Neural cell (in vitro differentiated cells): ENCODE results near the gene SHROOM2. TPM values are rescaled to one million over a fixed set of nuclear protein-coding genes. Genes with fewer than 3 reads are reported as not detected.

Experiments
- H2AFZ ChIP-seq: fragments of 200-600, 300-800 bp; sonication (generic), shearing (Covaris generic); 2 replicates; pipeline ENCODE4 v1.6.0; 2014; ENCODE audit warnings: low read depth, mild to moderate bottlenecking, antibody characterized with exemption, low read length, moderate library complexity
- H3F3A ChIP-seq: fragments of 200-600 bp; shearing (Covaris generic); 2 replicates; pipeline ENCODE4 v1.6.1; 2016; ENCODE audit warnings: mild to moderate bottlenecking, moderate library complexity, mixed read lengths, antibody characterized with exemption, low read length; ENCODE audit not compliant: insufficient read depth, poor library complexity, severe bottlenecking
- H3K27ac ChIP-seq: fragments of 200-600, 300-800 bp; sonication (generic), shearing (Covaris generic); 2 replicates; pipeline ENCODE4 v1.5.1; 2014; ENCODE audit warnings: mild to moderate bottlenecking, low read length, moderate library complexity
- H3K27me3 ChIP-seq: fragments of 300-800, 200-600 bp; sonication (generic), shearing (Covaris generic); 2 replicates; pipeline ENCODE4 v1.6.0; 2014; ENCODE audit warnings: mild to moderate bottlenecking, low read depth, low read length, moderate library complexity; ENCODE audit not compliant: insufficient read depth
- H3K36me3 ChIP-seq: fragments of 300-800, 200-600 bp; sonication (generic), shearing (Covaris generic); 2 replicates; pipeline ENCODE4 v1.5.1; 2014; ENCODE audit warnings: mild to moderate bottlenecking, antibody characterized with exemption, low read length, moderate library complexity; ENCODE audit not compliant: insufficient read depth
- H3K4me2 ChIP-seq: fragments of 300-800, 200-600 bp; sonication (generic), shearing (Covaris generic); 2 replicates; pipeline ENCODE4 v1.6.0; 2014; ENCODE audit warnings: mild to moderate bottlenecking, low read length
- H3K4me3 ChIP-seq: fragments of 300-800, 200-600 bp; sonication (generic), shearing (Covaris generic); 2 replicates; pipeline ENCODE4 v1.5.1; 2014; ENCODE audit warnings: mild to moderate bottlenecking, low read length, moderate library complexity
- H3K79me2 ChIP-seq: fragments of 200-600 bp; shearing (Covaris generic); replicated peaks from 2 replicates; pipeline ENCODE4 v1.6.0; 2014; ENCODE audit warnings: mild to moderate bottlenecking, low read length, moderate library complexity; ENCODE audit not compliant: insufficient read depth
- H3K9ac ChIP-seq: fragments of 300-800, 200-600 bp; sonication (generic), shearing (Covaris generic); 2 replicates; pipeline ENCODE4 v1.6.1; 2016; ENCODE audit warnings: mild to moderate bottlenecking, low read length, mixed read lengths
- H3K9me2 ChIP-seq: fragments of 200-600 bp; shearing (Covaris generic); 2 replicates; pipeline ENCODE4 v1.6.1; 2016; ENCODE audit warnings: mild to moderate bottlenecking, low read length, mixed read lengths; ENCODE audit not compliant: insufficient read depth
- H3K9me3 ChIP-seq: fragments of 200-600, 300-800 bp; sonication (generic), shearing (Covaris generic); 2 replicates; pipeline ENCODE4 v1.6.1; 2016; ENCODE audit warnings: mild to moderate bottlenecking, mixed run types, low read length, moderate library complexity, mixed read lengths
- H4K20me1 ChIP-seq: fragments of 200-600 bp; shearing (Covaris generic); 2 replicates; pipeline ENCODE4 v1.6.1; 2016; ENCODE audit warnings: mild to moderate bottlenecking, mixed run types; ENCODE audit not compliant: insufficient read depth
- EP300 ChIP-seq: fragments of 450-650 bp; conservative IDR thresholded peaks from 2 replicates; pipeline ENCODE4 v1.6.1; 2014; ENCODE audit warnings: antibody characterized with exemption, mild to moderate bottlenecking, moderate library complexity; ENCODE audit not compliant: poor library complexity, severe bottlenecking
- EZH2 ChIP-seq: fragments of 200-600, 300-800 bp; shearing (Covaris generic), sonication (generic); IDR thresholded peaks from 2 replicates; pipeline ENCODE4 v1.6.1; 2014; ENCODE audit warnings: antibody characterized with exemption, low read length, borderline replicate concordance, mild to moderate bottlenecking; ENCODE audit not compliant: insufficient read depth, poor library complexity, severe bottlenecking
- MXI1 ChIP-seq: fragments of 450-650 bp; conservative IDR thresholded peaks from 2 replicates; pipeline ENCODE4 v1.6.1; 2014; ENCODE audit warnings: antibody characterized with exemption, mild to moderate bottlenecking; ENCODE audit not compliant: poor library complexity, severe bottlenecking
- POLR2AphosphoS5 ChIP-seq: IDR thresholded peaks from 2 replicates; pipeline ENCODE4 v1.6.1; 2012
- RAD21 ChIP-seq: fragments of 450-650 bp; conservative IDR thresholded peaks from 2 replicates; pipeline ENCODE4 v1.6.1; 2014; ENCODE audit warnings: antibody characterized with exemption, mild to moderate bottlenecking, moderate library complexity
- REST ChIP-seq: IDR thresholded peaks from 2 replicates; pipeline ENCODE4 v1.6.1; 2012; ENCODE audit warnings: borderline replicate concordance
- SMC3 ChIP-seq: fragments of 450-650 bp; conservative IDR thresholded peaks from 2 replicates; pipeline ENCODE4 v1.6.1; 2014; ENCODE audit warnings: antibody characterized with exemption, mild to moderate bottlenecking, moderate library complexity; ENCODE audit not compliant: poor library complexity
- TAF1 ChIP-seq: IDR thresholded peaks from 2 replicates; pipeline ENCODE4 v1.6.1; 2012; ENCODE audit warnings: low read depth
- polyA plus RNA-seq: library from polyadenylated mRNA; depleted of rRNA; stranded (reverse); fragments of >200 nt; gene quantifications from 2 replicates; pipeline ENCODE4 v1.2.3, GENCODE V29; 2014
- TF ChIP-seq, protein P1 (sequence below): fragments of 450-650 bp; IDR thresholded peaks from 2 replicates; pipeline ENCODE4 v1.5.1; 2014; ENCODE audit warnings: antibody characterized with exemption, mild to moderate bottlenecking, moderate library complexity; ENCODE audit not compliant: poor library complexity, severe bottlenecking

The SHROOM2 gene
- polyA plus RNA-seq, 1 donor from 2014 or later: 9.2 TPM

DNA sequence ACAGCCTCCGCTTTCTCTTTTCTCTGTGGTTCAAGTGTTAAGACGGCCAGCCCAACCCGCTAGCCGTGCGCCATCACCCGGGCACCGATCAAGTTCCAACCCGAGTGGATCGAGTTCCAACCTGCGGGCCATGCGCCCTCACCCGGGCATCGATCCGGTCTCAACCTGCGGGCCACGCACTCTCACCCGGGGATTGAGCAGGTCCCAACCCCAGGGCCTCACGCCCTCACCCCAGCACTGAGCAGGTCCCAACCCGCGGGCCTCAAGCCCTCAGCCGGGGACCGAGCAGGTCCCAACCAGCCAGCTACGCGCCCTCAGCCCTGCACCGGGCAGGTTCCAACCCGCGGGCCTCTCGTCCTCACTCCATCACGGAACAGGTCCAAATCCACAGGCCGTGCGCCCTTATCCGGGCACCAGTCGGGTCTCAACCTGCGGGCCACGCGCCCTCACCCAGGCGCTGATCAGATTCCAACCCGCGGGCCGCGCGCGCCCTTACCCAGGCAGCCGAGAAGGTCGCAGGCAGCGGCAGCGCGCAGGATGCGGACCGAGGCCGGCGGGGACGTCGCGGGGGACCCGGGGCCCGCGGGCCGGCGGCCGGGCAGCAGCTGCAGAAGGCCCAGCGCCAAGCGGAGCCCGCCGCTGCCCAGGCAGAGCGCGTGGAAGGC, 21.0 kb upstream of the SHROOM2 start:
- Histone ChIP-seq H3K36me3 (no peaks in the 10 kb centered on the region), H3F3A (no peaks in the 10 kb centered on the region), H3K4me2 (no peak overlapping the region), H3K9me2 (no peaks in the 10 kb centered on the region), H3K27ac (no peak overlapping the region), H3K79me2 (no peaks in the 10 kb centered on the region), H3K27me3 (no peaks in the 10 kb centered on the region), H3K9ac (no peak overlapping the region), H3K9me3 (no peaks in the 10 kb centered on the region), H3K4me3 (no peak overlapping the region), H4K20me1 (no peaks in the 10 kb centered on the region), H2AFZ (no peak overlapping the region)
- no peak for TF ChIP-seq MXI1
- TF ChIP-seq RAD21: no peak
- TF ChIP-seq POLR2AphosphoS5: no peak
- no peak for TF ChIP-seq REST
- TF ChIP-seq TAF1: no peak
- no peak for TF ChIP-seq SMC3
- no peak for TF ChIP-seq EZH2
- no peak for TF ChIP-seq EP300
- TF ChIP-seq, protein P1, sequence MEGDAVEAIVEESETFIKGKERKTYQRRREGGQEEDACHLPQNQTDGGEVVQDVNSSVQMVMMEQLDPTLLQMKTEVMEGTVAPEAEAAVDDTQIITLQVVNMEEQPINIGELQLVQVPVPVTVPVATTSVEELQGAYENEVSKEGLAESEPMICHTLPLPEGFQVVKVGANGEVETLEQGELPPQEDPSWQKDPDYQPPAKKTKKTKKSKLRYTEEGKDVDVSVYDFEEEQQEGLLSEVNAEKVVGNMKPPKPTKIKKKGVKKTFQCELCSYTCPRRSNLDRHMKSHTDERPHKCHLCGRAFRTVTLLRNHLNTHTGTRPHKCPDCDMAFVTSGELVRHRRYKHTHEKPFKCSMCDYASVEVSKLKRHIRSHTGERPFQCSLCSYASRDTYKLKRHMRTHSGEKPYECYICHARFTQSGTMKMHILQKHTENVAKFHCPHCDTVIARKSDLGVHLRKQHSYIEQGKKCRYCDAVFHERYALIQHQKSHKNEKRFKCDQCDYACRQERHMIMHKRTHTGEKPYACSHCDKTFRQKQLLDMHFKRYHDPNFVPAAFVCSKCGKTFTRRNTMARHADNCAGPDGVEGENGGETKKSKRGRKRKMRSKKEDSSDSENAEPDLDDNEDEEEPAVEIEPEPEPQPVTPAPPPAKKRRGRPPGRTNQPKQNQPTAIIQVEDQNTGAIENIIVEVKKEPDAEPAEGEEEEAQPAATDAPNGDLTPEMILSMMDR: no peak

DNA sequence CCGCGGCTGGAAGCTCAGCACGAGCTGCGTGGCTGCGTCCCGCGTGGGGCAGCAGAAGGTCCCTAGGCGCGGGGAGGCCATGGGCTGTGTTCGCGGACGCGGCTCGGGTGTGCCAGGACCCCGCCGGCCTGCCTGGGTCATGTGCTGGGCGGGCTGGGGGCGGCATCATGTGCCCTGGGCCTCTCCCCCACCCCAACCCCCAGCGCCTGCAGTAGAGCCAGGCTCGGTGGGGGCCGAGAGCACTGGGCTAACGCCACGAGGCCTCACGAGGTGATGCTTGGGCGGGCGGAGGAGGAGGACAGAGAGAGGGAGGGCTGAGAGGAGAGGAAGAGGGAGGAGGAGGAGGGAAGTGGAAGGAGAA, 20.5 kb upstream of the SHROOM2 start, which contains the start of gene GPR143:
GPR143 (minus strand) TSS at position 111 of the 361 bp plus-strand sequence; CDS start at position 81, 30 bp downstream.
- no peak for TF ChIP-seq RAD21
- TF ChIP-seq EP300: no peak
- no peak for TF ChIP-seq POLR2AphosphoS5
- no peak for TF ChIP-seq TAF1
- TF ChIP-seq EZH2: no peak
- H3K9ac ChIP-seq: no peak within 1 kb of the TSS
- H3K36me3 ChIP-seq: no peaks in the 10 kb centered on the region
- no peak within 1 kb of the TSS for H2AFZ ChIP-seq
- no peaks in the 10 kb centered on the region for H3K27me3 ChIP-seq
- H3F3A ChIP-seq: no peaks in the 10 kb centered on the region
- H3K9me2 ChIP-seq: no peaks in the 10 kb centered on the region
- H3K27ac ChIP-seq: no peak within 1 kb of the TSS
- H4K20me1 ChIP-seq: no peaks in the 10 kb centered on the region
- H3K79me2 ChIP-seq: no peaks in the 10 kb centered on the region
- no peak within 1 kb of the TSS for H3K4me3 ChIP-seq
- H3K9me3 ChIP-seq: no peaks in the 10 kb centered on the region
- no peak within 1 kb of the TSS for H3K4me2 ChIP-seq
